BLaER1 (cell line): ENCODE data around the gene DDO.
"Not testable (repeated sequence)": the region's sequence is repeated elsewhere in the genome, so short reads cannot be mapped to it uniquely, and the experiment has no call there.

Experiments
- H3K27ac ChIP-seq: shearing (Covaris generic); formaldehyde crosslinking; 2 replicates; pipeline ENCODE4 v1.8.1; 2022
- H3K27me3 ChIP-seq: shearing (Covaris generic); formaldehyde crosslinking; 2 replicates; pipeline ENCODE4 v1.8.1; 2022
- H3K36me3 ChIP-seq: shearing (Covaris generic); formaldehyde crosslinking; 2 replicates; pipeline ENCODE4 v1.8.1; 2022
- H3K4me1 ChIP-seq: shearing (Covaris generic); formaldehyde crosslinking; 2 replicates; pipeline ENCODE4 v1.8.1; 2022
- H3K4me2 ChIP-seq: shearing (Covaris generic); formaldehyde crosslinking; 2 replicates; pipeline ENCODE4 v1.8.1; 2022
- H3K4me3 ChIP-seq: shearing (Covaris generic); formaldehyde crosslinking; 2 replicates; pipeline ENCODE4 v1.8.1; 2022
- H3K9ac ChIP-seq: shearing (Covaris generic); formaldehyde crosslinking; 2 replicates; pipeline ENCODE4 v1.8.1; 2022
- H3K9me3 ChIP-seq: shearing (Covaris generic); formaldehyde crosslinking; 2 replicates; pipeline ENCODE4 v1.8.1; 2022
- H4K20me1 ChIP-seq: shearing (Covaris generic); formaldehyde crosslinking; 2 replicates; pipeline ENCODE4 v1.8.1; 2022
- Cebpa-rat ChIP-seq: shearing (Covaris generic); IDR thresholded peaks from 2 replicates; pipeline ENCODE4 v1.8.1; 2022

The DDO gene

DNA sequence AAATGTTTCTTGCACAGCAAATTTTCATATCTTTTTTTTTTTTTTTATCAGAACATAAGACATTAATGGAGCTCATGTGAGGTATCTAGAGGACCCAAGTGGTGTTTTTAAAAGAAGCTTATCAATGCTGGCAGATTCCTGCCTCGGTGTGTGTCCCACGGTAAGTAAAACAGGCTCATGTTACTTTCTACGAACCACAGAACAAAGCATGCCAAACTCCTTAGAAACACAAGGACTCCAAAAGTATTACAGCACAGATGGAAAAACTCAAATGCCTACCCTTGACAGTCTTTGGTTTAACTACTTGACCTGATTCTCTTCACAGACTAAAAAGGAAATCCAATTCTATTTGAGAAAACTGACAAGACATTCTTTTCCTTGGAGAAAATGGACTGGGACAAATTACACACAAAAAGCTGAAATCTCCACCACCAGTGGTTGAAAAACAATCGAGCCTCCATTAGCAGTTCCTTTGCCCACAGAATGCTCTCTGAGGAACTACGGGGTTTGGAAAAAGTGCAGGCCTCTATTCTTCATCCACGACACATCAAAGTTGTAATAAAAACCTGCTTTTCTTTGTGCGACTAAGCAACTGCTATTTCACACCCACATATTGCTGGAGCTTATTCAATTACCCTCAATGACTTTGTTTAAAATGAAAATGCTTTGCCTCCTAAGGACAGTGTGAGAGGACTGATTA, 62.7 kb downstream of the DDO start:
- no peak overlapping the region for H3K4me3 ChIP-seq
- no peaks in the 10 kb centered on the region for H3K36me3 ChIP-seq
- peaks cover under 1% of the 10 kb centered on the region; the same call in 1 of the 2 replicates for H3K4me1 ChIP-seq
- H3K4me2 ChIP-seq: no peak overlapping the region
- H3K27me3 ChIP-seq: peaks cover 28% of the 10 kb centered on the region
- peaks cover 17% of the 10 kb centered on the region for H3K9me3 ChIP-seq
- no peak overlapping the region for H3K27ac ChIP-seq
- no peak for TF ChIP-seq Cebpa-rat
- H4K20me1 ChIP-seq: no peaks in the 10 kb centered on the region
- H3K9ac ChIP-seq: no peak overlapping the region

DNA sequence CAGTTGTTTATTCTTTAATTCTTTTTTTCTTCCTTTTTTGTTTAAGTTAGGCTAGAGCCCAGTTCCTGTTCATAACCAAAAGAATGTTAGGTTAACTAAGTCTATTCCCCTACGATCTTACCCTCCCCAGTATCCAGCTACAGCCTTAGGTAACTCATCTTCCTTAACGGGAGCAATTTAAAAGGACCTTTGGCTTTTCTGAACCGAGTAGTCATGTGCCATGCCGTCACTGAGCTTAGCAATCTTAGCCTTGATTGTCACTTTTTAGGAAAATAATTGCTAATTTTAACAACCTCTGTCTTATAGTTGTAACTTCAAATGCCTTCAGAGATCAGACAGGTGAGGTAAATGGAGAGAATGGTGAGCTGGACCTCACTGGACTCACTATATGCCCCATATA, 63.4 kb downstream of the DDO start:
- Histone ChIP-seq H3K27me3 (peaks cover 21% of the 10 kb centered on the region), H3K4me1 (no peaks in the 10 kb centered on the region), H3K36me3 (no peaks in the 10 kb centered on the region), H3K27ac (no peak overlapping the region), H4K20me1 (no peaks in the 10 kb centered on the region), H3K4me3 (no peak overlapping the region), H3K4me2 (no peak overlapping the region), H3K9ac (no peak overlapping the region), H3K9me3 (peaks cover 10% of the 10 kb centered on the region)
- no peak for TF ChIP-seq Cebpa-rat

GRCh38 chr6:110351546-110351945, 63.8 kb downstream of the DDO start:
- no peaks in the 10 kb centered on the region for H3K4me1 ChIP-seq
- H3K9ac ChIP-seq: no peak overlapping the region
- peaks cover 5% of the 10 kb centered on the region for H3K9me3 ChIP-seq
- H3K4me2 ChIP-seq: no peak overlapping the region
- H4K20me1 ChIP-seq: no peaks in the 10 kb centered on the region
- H3K36me3 ChIP-seq: no peaks in the 10 kb centered on the region
- no peak overlapping the region for H3K4me3 ChIP-seq
- no peak for TF ChIP-seq Cebpa-rat
- H3K27me3 ChIP-seq: peaks cover 16% of the 10 kb centered on the region
- H3K27ac ChIP-seq: no peak overlapping the region

DNA sequence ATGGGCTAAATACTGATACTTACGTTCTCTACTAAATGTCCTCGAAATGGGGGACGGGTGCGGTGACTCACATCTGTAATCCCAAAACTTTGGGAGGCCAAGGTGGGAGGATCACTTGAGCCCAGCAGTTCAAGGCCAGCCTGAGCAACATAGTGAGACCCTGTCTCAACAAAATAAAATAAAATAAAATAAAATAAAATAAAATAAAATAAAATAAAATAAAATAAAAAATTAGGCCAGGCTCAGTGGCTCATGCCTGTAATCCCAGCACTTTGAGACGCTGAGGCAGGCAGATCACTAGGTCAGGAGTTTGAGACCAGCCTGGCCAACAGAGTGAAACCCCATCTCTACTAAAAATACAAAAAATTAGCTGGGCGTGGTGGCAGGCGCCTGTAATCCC, 64.8 kb downstream of the DDO start:
- not testable (repeated sequence) for H3K36me3 ChIP-seq, H4K20me1 ChIP-seq, H3K9ac ChIP-seq, H3K4me2 ChIP-seq, H3K9me3 ChIP-seq, H3K27me3 ChIP-seq, H3K4me1 ChIP-seq, H3K27ac ChIP-seq, H3K4me3 ChIP-seq

DNA sequence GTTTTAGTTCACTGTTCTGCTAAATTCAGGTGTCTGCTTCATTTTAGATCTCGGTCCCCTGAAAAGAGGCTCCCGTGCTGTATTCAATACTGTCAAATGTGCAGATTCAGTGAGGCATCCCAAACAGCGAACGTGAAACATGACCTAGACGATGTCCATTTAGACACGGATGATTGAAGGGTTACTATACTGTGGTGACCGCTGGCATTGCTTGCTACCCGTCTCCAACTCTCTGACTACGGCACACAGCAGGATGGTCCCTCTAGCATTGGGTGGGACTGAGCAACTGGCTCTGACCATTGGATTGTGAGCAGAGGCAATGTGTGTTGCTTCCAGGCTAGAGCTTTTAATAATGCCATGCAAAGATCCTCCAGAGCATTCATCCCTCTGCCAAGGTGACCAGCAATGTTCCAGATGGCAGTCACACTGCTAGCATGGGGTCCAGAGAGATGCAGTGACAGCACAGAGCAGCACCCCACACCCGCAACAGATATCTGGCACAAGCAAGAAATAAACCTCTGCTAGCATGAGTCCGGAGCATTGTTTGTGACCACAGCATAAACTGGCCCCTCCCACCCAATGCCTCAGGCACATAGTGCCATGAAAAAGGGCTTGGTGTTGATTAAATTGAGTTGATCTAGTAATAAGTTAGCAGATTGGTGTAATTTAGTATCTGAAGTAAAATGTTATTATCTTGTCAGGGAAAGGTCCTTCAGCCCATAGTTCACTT, 66.2 kb downstream of the DDO start:
- TF ChIP-seq Cebpa-rat: no peak
- Histone ChIP-seq H4K20me1 (no peaks in the 10 kb centered on the region), H3K9ac (no peak overlapping the region), H3K27ac (no peak overlapping the region), H3K4me2 (no peak overlapping the region), H3K9me3 (no peaks in the 10 kb centered on the region), H3K4me3 (no peak overlapping the region), H3K36me3 (no peaks in the 10 kb centered on the region), H3K4me1 (no peaks in the 10 kb centered on the region), H3K27me3 (no peaks in the 10 kb centered on the region)

- H3K9me3 ChIP-seq: no peaks in the 10 kb centered on the region
- TF ChIP-seq Cebpa-rat: no peak
Measured at GRCh38 chr6:110345025-110345424, 70.3 kb downstream of the DDO start.

GRCh38 chr6:110342759-110343158, 72.6 kb downstream of the DDO start:
- no peaks in the 10 kb centered on the region for H3K36me3 ChIP-seq
- H3K9ac ChIP-seq: no peak overlapping the region
- H3K27ac ChIP-seq: no peak overlapping the region
- no peak overlapping the region for H3K4me3 ChIP-seq
- H3K4me1 ChIP-seq: no peaks in the 10 kb centered on the region
- no peaks in the 10 kb centered on the region for H3K27me3 ChIP-seq
- H3K4me2 ChIP-seq: no peak overlapping the region
- no peak for TF ChIP-seq Cebpa-rat
- H4K20me1 ChIP-seq: no peaks in the 10 kb centered on the region
- H3K9me3 ChIP-seq: no peaks in the 10 kb centered on the region

More at GRCh38 chr6:110345025-110345424, 70.3 kb downstream of the DDO start:
- Histone ChIP-seq H3K4me2 (no peak overlapping the region), H3K27ac (no peak overlapping the region), H3K4me3 (no peak overlapping the region), H3K4me1 (no peaks in the 10 kb centered on the region), H3K36me3 (no peaks in the 10 kb centered on the region), H3K9ac (no peak overlapping the region), H3K27me3 (no peaks in the 10 kb centered on the region), H4K20me1 (no peaks in the 10 kb centered on the region)
